H9 (cell line): ENCODE measurements around the gene FAF1. TPM values are rescaled to one million over a fixed set of nuclear protein-coding genes. Genes with fewer than 3 reads are reported as not detected.

ENCODE experiments used
- DNase-seq: peaks from one replicate; pipeline ENCODE4 v3.0.0-alpha.2; 2017
- H2AFZ ChIP-seq: one replicate; pipeline ENCODE4 v1.6.1; 2013; ENCODE audit warnings: mild to moderate bottlenecking, low read length, control low read depth, moderate library complexity
- H2AK5ac ChIP-seq: 2 replicates; pipeline ENCODE4 v1.6.1; 2013; ENCODE audit warnings: low read length, control low read depth, mixed read lengths; ENCODE audit not compliant: insufficient read length
- H2BK120ac ChIP-seq: one replicate; pipeline ENCODE4 v1.6.1; 2013; ENCODE audit warnings: low read depth, mild to moderate bottlenecking, low read length, control low read depth, inconsistent platforms; ENCODE audit not compliant: poor library complexity, severe bottlenecking
- H2BK12ac ChIP-seq: 2 replicates; pipeline ENCODE4 v1.6.1; 2013; ENCODE audit warnings: low read length, control low read depth, mixed read lengths, low read depth; ENCODE audit not compliant: insufficient read length
- H2BK15ac ChIP-seq: 2 replicates; pipeline ENCODE4 v1.6.1; 2013; ENCODE audit warnings: low read depth, low read length, control low read depth
- H2BK20ac ChIP-seq: one replicate; pipeline ENCODE4 v1.6.1; 2013; ENCODE audit warnings: low read depth, mild to moderate bottlenecking, low read length, control low read depth, inconsistent platforms; ENCODE audit not compliant: poor library complexity, severe bottlenecking
- H2BK5ac ChIP-seq: 2 replicates; pipeline ENCODE4 v1.6.1; 2013; ENCODE audit warnings: low read length, control low read depth, mixed read lengths; ENCODE audit not compliant: insufficient read length
- H3K14ac ChIP-seq: 2 replicates; pipeline ENCODE4 v1.6.1; 2013; ENCODE audit warnings: low read length, control low read depth; ENCODE audit not compliant: insufficient read depth
- H3K18ac ChIP-seq: 2 replicates; pipeline ENCODE4 v1.6.1; 2013; ENCODE audit warnings: low read depth, mild to moderate bottlenecking, mixed read lengths, low read length, control low read depth; ENCODE audit not compliant: insufficient read length
- H3K23ac ChIP-seq: 2 replicates; pipeline ENCODE4 v1.6.1; 2013; ENCODE audit warnings: low read length, control low read depth, mixed read lengths, low read depth; ENCODE audit not compliant: insufficient read length
- H3K23me2 ChIP-seq: 2 replicates; pipeline ENCODE4 v1.6.1; 2013; ENCODE audit warnings: low read depth, mild to moderate bottlenecking, mixed read lengths, low read length, control low read depth; ENCODE audit not compliant: insufficient read length, poor library complexity, severe bottlenecking
- H3K27ac ChIP-seq: 2 replicates; pipeline ENCODE4 v1.5.1; 2013; ENCODE audit warnings: low read length, control low read depth, mixed read lengths, low read depth; ENCODE audit not compliant: insufficient read length
- H3K27me3 ChIP-seq: 2 replicates; pipeline ENCODE4 v1.6.1; 2013; ENCODE audit warnings: low read length, control low read depth, inconsistent platforms; ENCODE audit not compliant: insufficient read depth
- H3K4ac ChIP-seq: 2 replicates; pipeline ENCODE4 v1.6.1; 2013; ENCODE audit warnings: low read depth, mild to moderate bottlenecking, control low read depth, inconsistent platforms, low read length, moderate library complexity
- H3K4me1 ChIP-seq: 2 replicates; pipeline ENCODE4 v1.6.1; 2013; ENCODE audit warnings: low read length, control low read depth, inconsistent platforms; ENCODE audit not compliant: insufficient read depth
- H3K4me2 ChIP-seq: 2 replicates; pipeline ENCODE4 v1.6.1; 2013; ENCODE audit warnings: low read length, control low read depth, mixed read lengths; ENCODE audit not compliant: insufficient read length, insufficient read depth
- H3K56ac ChIP-seq: 2 replicates; pipeline ENCODE4 v1.6.1; 2013; ENCODE audit warnings: low read depth, mild to moderate bottlenecking, mixed read lengths, low read length, control low read depth; ENCODE audit not compliant: insufficient read length
- H3K79me1 ChIP-seq: 2 replicates; pipeline ENCODE4 v1.6.1; 2013; ENCODE audit warnings: low read depth, mild to moderate bottlenecking, moderate library complexity, low read length, control low read depth, inconsistent platforms; ENCODE audit not compliant: insufficient read depth, poor library complexity, severe bottlenecking
- H3K79me2 ChIP-seq: 2 replicates; pipeline ENCODE4 v1.6.1; 2013; ENCODE audit warnings: low read length, control low read depth, inconsistent platforms; ENCODE audit not compliant: insufficient read depth
- H3K9ac ChIP-seq: 2 replicates; pipeline ENCODE4 v1.6.1; 2013; ENCODE audit warnings: low read length, control low read depth, mixed read lengths; ENCODE audit not compliant: insufficient read length; ENCODE audit errors: extremely low read depth
- H3K9me3 ChIP-seq: one replicate; pipeline ENCODE4 v1.6.1; 2013; ENCODE audit warnings: low read depth, low read length, inconsistent platforms; ENCODE audit not compliant: control insufficient read depth
- H3T11ph ChIP-seq: one replicate; pipeline ENCODE4 v1.6.1; 2013; ENCODE audit warnings: mild to moderate bottlenecking, low read length, control low read depth, inconsistent platforms
- H4K20me1 ChIP-seq: one replicate; pipeline ENCODE4 v1.6.1; 2013; ENCODE audit not compliant: control insufficient read depth, insufficient read length, insufficient read depth
- H4K5ac ChIP-seq: 2 replicates; pipeline ENCODE4 v1.6.1; 2013; ENCODE audit warnings: low read depth, mild to moderate bottlenecking, mixed read lengths, low read length, control low read depth; ENCODE audit not compliant: insufficient read length
- H4K8ac ChIP-seq: replicated peaks from 2 replicates; pipeline ENCODE4 v1.6.1; 2013; ENCODE audit warnings: low read length, control low read depth, mixed read lengths, low read depth; ENCODE audit not compliant: insufficient read length
- H4K91ac ChIP-seq: 2 replicates; pipeline ENCODE4 v1.6.1; 2013; ENCODE audit warnings: low read depth, mild to moderate bottlenecking, moderate library complexity, mixed read lengths, low read length, control low read depth; ENCODE audit not compliant: insufficient read length
- H3K27ac Mint-ChIP-seq, 3 experiments: 2 replicates in 2 of 3; 3 replicates in 1 of 3; pipeline ENCODE4 v1.8.0; 2020 to 2021; ENCODE audit warnings: mixed read lengths in 3 of 3, mild to moderate bottlenecking in 1 of 3, moderate library complexity in 1 of 3
- H3K27me3 Mint-ChIP-seq: 2 replicates; pipeline ENCODE4 v1.8.0; 2021; ENCODE audit warnings: low read depth, mild to moderate bottlenecking, moderate library complexity, mixed read lengths
- H3K36me3 Mint-ChIP-seq, 3 experiments: 2 replicates in 2 of 3; 3 replicates in 1 of 3; pipeline ENCODE4 v1.8.0; 2020 to 2021; ENCODE audit warnings: low read depth in 3 of 3, mixed read lengths in 3 of 3; ENCODE audit not compliant: insufficient read depth in 1 of 3
- H3K4me1 Mint-ChIP-seq, 2 experiments: 2 replicates each; pipeline ENCODE4 v1.8.0; 2020; ENCODE audit warnings: mixed read lengths in 2 of 2
- H3K4me3 Mint-ChIP-seq, 2 experiments: 2 replicates in 1 of 2; 3 replicates in 1 of 2; pipeline ENCODE4 v1.8.0; 2020 to 2021; ENCODE audit warnings: mild to moderate bottlenecking in 2 of 2, mixed read lengths in 2 of 2, moderate library complexity in 1 of 2
- H3K9me3 Mint-ChIP-seq, 2 experiments: 2 replicates in 1 of 2; 3 replicates in 1 of 2; pipeline ENCODE4 v1.8.0; 2020; ENCODE audit warnings: mild to moderate bottlenecking in 2 of 2, mixed read lengths in 2 of 2, moderate library complexity in 1 of 2
- CTCF ChIP-seq: fragments of 200-600 bp; sonication (generic); conservative IDR thresholded peaks from 3 replicates; pipeline ENCODE4 v1.8.0; 2021; ENCODE audit warnings: antibody characterized with exemption, mild to moderate bottlenecking
- WGBS: extraction: QIAGEN DNeasy Blood & Tissue Kit; methylation state at CpG from one replicate; pipeline ENCODE4 v1.1.7; 2013; ENCODE audit warnings: missing lambda C conversion rate, low lambda C conversion rate, mixed read lengths; ENCODE audit not compliant: insufficient read length; ENCODE audit errors: extremely low coverage; 5-methylcytosine and 5-hydroxymethylcytosine counted together
- total RNA-seq: library from RNA; stranded (reverse); gene quantifications from 2 replicates; pipeline ENCODE4 v1.2.1, GENCODE V29; 2021

FAF1 gene
- total RNA-seq, 1 experiment from 2014 or later, result 60.8 TPM

- Mint-ChIP-seq H3K4me1 (no peaks in the 10 kb centered on the region), H3K27me3 (peaks cover 10% of the 10 kb centered on the region)
- no CpG with 5 or more reads among the region's 1 CpG for WGBS
Measured at GRCh38 chr1:50995651-50996050, 35.6 kb upstream of the FAF1 start.

More at GRCh38 chr1:50995651-50996050, 35.6 kb upstream of the FAF1 start:
- no peaks in the 10 kb centered on the region for H3K79me2 ChIP-seq
- no peak overlapping the region for H3K4ac ChIP-seq
- H3K79me1 ChIP-seq, result no peaks in the 10 kb centered on the region
- TF ChIP-seq CTCF, result no peak
- H2BK12ac ChIP-seq, result no peak overlapping the region
- no peak overlapping the region for H3K18ac ChIP-seq
- no peak overlapping the region for H3K23ac ChIP-seq
- no peak overlapping the region for H4K8ac ChIP-seq
- H3K56ac ChIP-seq, result no peak overlapping the region
- H2BK5ac ChIP-seq, result no peak overlapping the region
- no peaks in the 10 kb centered on the region for H4K20me1 ChIP-seq
- H3K9ac ChIP-seq, result no peak overlapping the region
- no peaks in the 10 kb centered on the region for H3K36me3 Mint-ChIP-seq
- no peak overlapping the region for H2AK5ac ChIP-seq
- no peak overlapping the region for H3K4me2 ChIP-seq
- H3K4me3 Mint-ChIP-seq, result no peak overlapping the region
- no peak overlapping the region for H3K27ac ChIP-seq
- H3K9me3 ChIP-seq, result no peaks in the 10 kb centered on the region
- no peaks in the 10 kb centered on the region for H3K9me3 Mint-ChIP-seq
- H4K5ac ChIP-seq, result no peak overlapping the region
- no peaks in the 10 kb centered on the region for H3K27me3 ChIP-seq
- no peak overlapping the region for H2BK120ac ChIP-seq
- DNase-seq, result no peak
- no peak overlapping the region for H3K27ac Mint-ChIP-seq
- H2BK15ac ChIP-seq, result no peak overlapping the region
- H2AFZ ChIP-seq, result no peak overlapping the region
- H3K4me1 ChIP-seq, result no peaks in the 10 kb centered on the region
- no peaks in the 10 kb centered on the region for H3K23me2 ChIP-seq
- no peak overlapping the region for H3T11ph ChIP-seq
- H2BK20ac ChIP-seq, result no peak overlapping the region
- no peak overlapping the region for H3K14ac ChIP-seq
- H4K91ac ChIP-seq, result no peak overlapping the region
